ENCODE results near the gene KIAA2012.

KIAA2012 gene

GRCh38 chr2:202109737-202110184 lies 36.7 kb downstream of the KIAA2012 start (continued):
- TF ChIP-seq ZNF692 (tag by site-specific recombination; IDR thresholded peaks at IDR 0.05), result peak; percentile 79
- peak; percentile 80 for TF ChIP-seq ZNF660 (tag by site-specific recombination; IDR thresholded peaks at IDR 0.05)
- peak; percentile 86 for TF ChIP-seq PRDM10 (tag by site-specific recombination; IDR thresholded peaks at IDR 0.05)
- TF ChIP-seq INSM2 (tag by site-specific recombination; IDR thresholded peaks at IDR 0.05), result peak; percentile 14; the same call in 1 of the 2 replicates
- TF ChIP-seq ZBTB44 (tag by site-specific recombination; IDR thresholded peaks at IDR 0.05), result peak; percentile 95
- peak; percentile 77 for TF ChIP-seq ZIC2 (tag by site-specific recombination; IDR thresholded peaks at IDR 0.05)
- TF ChIP-seq PRDM1 (tag by site-specific recombination; IDR thresholded peaks at IDR 0.05), result no peak
- TF ChIP-seq ZBTB48 (tag by site-specific recombination; IDR thresholded peaks at IDR 0.05), result peak; percentile 55; the same call in 1 of the 2 replicates
- no peak for TF ChIP-seq GLI4 (tag by site-specific recombination; IDR thresholded peaks at IDR 0.05)
- TF ChIP-seq PRDM4 (tag by site-specific recombination; IDR thresholded peaks at IDR 0.05), result peak; percentile 78; the same call in 1 of the 2 replicates
- TF ChIP-seq ZNF558 (tag by site-specific recombination; IDR thresholded peaks at IDR 0.05), result peak; percentile 14; the same call in 1 of the 2 replicates
- no peak for TF ChIP-seq ZXDB (tag by site-specific recombination; IDR thresholded peaks at IDR 0.05)
- TF ChIP-seq ZSCAN18 (tag by site-specific recombination; IDR thresholded peaks at IDR 0.05), result no peak
- TF ChIP-seq ZNF24 (tag by site-specific recombination; IDR thresholded peaks at IDR 0.05), result peak; percentile 55; the same call in 1 of the 2 replicates
- TF ChIP-seq ZNF600 (tag by site-specific recombination; IDR thresholded peaks at IDR 0.05), result 0 out of 2 replicates have a peak, but pooled peaks have one; percentile 39
- peak; percentile 79 for TF ChIP-seq SP7 (tag by site-specific recombination; IDR thresholded peaks at IDR 0.05)
